Gastrocnemius medialis (tissue), 4 donors: ENCODE data around the gene JMJD1C. TPM values are rescaled to one million over a fixed set of nuclear protein-coding genes. Genes with fewer than 3 reads are reported as not detected.

Source experiments
- ATAC-seq, 2 donors: fragments of 150-250 bp; one replicate each; pipeline ENCODE4 v1.9.1; 2016
- DNase-seq, 2 donors: peaks; one replicate each; pipeline ENCODE4 v3.0.0-alpha.2; 2019
- H3K27ac ChIP-seq, 4 donors: fragments of 200-600 bp; sonication (generic); 1 replicate in 1 of 4; 2 replicates in 3 of 4; pipeline ENCODE4 v1.5.1; 2016 to 2018; ENCODE audit warnings: mild to moderate bottlenecking in 2 of 4, moderate library complexity in 1 of 4
- H3K27me3 ChIP-seq, 3 donors: fragments of 200-600 bp; sonication (generic) in 2 of 3; 1 replicate in 1 of 3; 2 replicates in 2 of 3; pipeline versions ENCODE4 v1.5.1 to v1.6.0; 2016 to 2019; ENCODE audit warnings: mild to moderate bottlenecking in 1 of 3, moderate library complexity in 1 of 3
- H3K36me3 ChIP-seq, 2 donors: fragments of 200-600 bp; sonication (generic) in 1 of 2; one replicate each; pipeline ENCODE4 v1.5.1; 2017 to 2018
- H3K4me1 ChIP-seq, 2 donors: fragments of 200-600 bp; sonication (generic) in 1 of 2; one replicate each; pipeline ENCODE4 v1.5.1; 2016 to 2017; ENCODE audit warnings: mild to moderate bottlenecking in 2 of 2
- H3K4me3 ChIP-seq, 4 donors: fragments of 200-600 bp; sonication (generic) in 3 of 4; 1 replicate in 1 of 4; 2 replicates in 3 of 4; pipeline ENCODE4 v1.5.1; 2016 to 2019; ENCODE audit warnings: mild to moderate bottlenecking in 2 of 4
- H3K9me3 ChIP-seq, 3 donors: fragments of 200-600 bp; sonication (generic) in 2 of 3; 1 replicate in 1 of 3; 2 replicates in 2 of 3; pipeline ENCODE4 v1.5.1; 2016 to 2019
- POLR2A ChIP-seq, 2 donors: fragments of 450-650 bp; IDR thresholded peaks; one replicate each; pipeline ENCODE4 v1.6.1; 2017; ENCODE audit warnings: antibody characterized with exemption in 2 of 2, mild to moderate bottlenecking in 2 of 2, moderate library complexity in 2 of 2
- in situ Hi-C, 4 donors: fragments of 200-750 bp; cut with MboI; loops; one replicate each; pipeline versions ENCODE4 v1.15.0 to v1.8.0; 2017; ENCODE audit warnings: low sequenced_read_pairs in 4 of 4
- intact Hi-C: fragments of 100-400 bp; cut with DNase I; formaldehyde crosslinking; loops from one replicate; pipeline ENCODE4 v1.15.1; 2023; ENCODE audit warnings: low total_unique reads
- total RNA-seq, 4 donors: library from RNA; depleted of rRNA; stranded (reverse); fragments of >200 nt; gene quantifications; one replicate each; pipeline versions ENCODE4 v1.1.0 to v1.2.3, GENCODE V29; 2016
- TF ChIP-seq, protein P1 (sequence below), 5 experiments: fragments of 450-650 bp in 3 of 5; fragments of 200-600 bp in 2 of 5; sonication (generic) in 2 of 5; IDR thresholded peaks in 4 of 5; conservative IDR thresholded peaks in 1 of 5; 1 replicate in 4 of 5; 2 replicates in 1 of 5; pipeline ENCODE4 v1.5.1; 2016 to 2019; ENCODE audit warnings: antibody characterized with exemption in 5 of 5, mild to moderate bottlenecking in 3 of 5, moderate library complexity in 3 of 5

JMJD1C gene
- total RNA-seq, 4 donors from 2014 or later = 22.5 to 74.1 (median 46.9) TPM

DNA sequence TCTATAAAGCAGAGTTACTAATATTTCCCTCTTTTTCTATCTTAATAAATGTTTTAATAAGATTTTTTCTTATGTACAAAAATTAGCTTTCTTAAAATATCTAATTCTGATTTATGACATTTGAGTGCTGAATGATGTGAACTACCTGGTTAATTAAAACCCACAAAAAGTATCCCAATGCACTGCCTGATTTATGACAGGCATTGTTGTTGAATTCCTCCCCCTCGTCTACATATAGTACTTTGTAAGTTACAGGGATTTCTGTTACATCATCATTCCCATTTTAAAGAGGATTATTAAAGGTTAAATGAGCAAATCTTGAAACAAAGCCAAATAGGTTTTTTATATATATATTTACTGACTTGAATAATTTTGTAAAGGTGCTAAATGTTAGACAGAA, 241.5 kb downstream of the JMJD1C start:
- Histone ChIP-seq H3K27ac (no peak overlapping the region), H3K9me3 (no peaks in the 10 kb centered on the region), H3K4me1 (peaks cover 9 to 21% of the 10 kb centered on the region in 2 donors), H3K27me3 (no peaks in the 10 kb centered on the region), H3K36me3 (no peaks in the 10 kb centered on the region), H3K4me3 (no peak overlapping the region)
- no peak for ATAC-seq
- no peak for DNase-seq
- in situ Hi-C loops = loop anchor here in 1 of 4 donors (25.0 kb wide), 2 partner anchors 238 to 488 kb away; partner anchors contain the start of gene JMJD1C
- intact Hi-C loops = no loop called here
- no peak for TF ChIP-seq POLR2A (IDR thresholded peaks at IDR 0.05)
- TF ChIP-seq, protein P1, sequence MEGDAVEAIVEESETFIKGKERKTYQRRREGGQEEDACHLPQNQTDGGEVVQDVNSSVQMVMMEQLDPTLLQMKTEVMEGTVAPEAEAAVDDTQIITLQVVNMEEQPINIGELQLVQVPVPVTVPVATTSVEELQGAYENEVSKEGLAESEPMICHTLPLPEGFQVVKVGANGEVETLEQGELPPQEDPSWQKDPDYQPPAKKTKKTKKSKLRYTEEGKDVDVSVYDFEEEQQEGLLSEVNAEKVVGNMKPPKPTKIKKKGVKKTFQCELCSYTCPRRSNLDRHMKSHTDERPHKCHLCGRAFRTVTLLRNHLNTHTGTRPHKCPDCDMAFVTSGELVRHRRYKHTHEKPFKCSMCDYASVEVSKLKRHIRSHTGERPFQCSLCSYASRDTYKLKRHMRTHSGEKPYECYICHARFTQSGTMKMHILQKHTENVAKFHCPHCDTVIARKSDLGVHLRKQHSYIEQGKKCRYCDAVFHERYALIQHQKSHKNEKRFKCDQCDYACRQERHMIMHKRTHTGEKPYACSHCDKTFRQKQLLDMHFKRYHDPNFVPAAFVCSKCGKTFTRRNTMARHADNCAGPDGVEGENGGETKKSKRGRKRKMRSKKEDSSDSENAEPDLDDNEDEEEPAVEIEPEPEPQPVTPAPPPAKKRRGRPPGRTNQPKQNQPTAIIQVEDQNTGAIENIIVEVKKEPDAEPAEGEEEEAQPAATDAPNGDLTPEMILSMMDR (IDR thresholded peaks at IDR 0.05 in 4 of 5, conservative IDR thresholded peaks at IDR 0.05 in 1 of 5) = no peak

DNA sequence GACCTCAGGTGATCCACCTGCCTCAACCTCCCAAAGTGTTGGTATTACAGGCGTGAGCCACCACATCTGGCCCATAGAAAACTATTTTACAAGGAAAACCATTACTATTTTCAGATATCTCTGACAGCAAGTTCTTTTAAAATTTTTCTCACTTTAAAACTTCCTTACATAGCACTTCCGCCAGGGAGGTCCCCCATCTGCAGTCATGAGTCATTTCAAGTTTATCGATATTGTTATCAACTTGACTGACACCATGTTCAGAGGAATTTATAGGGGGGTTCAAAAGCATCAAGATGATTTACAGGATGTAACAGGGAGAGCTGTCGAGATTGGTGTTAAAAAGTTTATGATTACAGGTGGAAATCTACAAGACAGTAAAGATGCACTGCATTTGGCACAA, 243.8 kb downstream of the JMJD1C start:
- H3K9me3 ChIP-seq = no peaks in the 10 kb centered on the region
- TF ChIP-seq POLR2A (IDR thresholded peaks at IDR 0.05) = no peak
- TF ChIP-seq, protein P1 (IDR thresholded peaks at IDR 0.05 in 4 of 5, conservative IDR thresholded peaks at IDR 0.05 in 1 of 5) = no peak
- peaks cover 0 to 24% of the 10 kb centered on the region in 2 donors for H3K4me1 ChIP-seq
- in situ Hi-C loops = loop anchor here in 1 of 4 donors (25.0 kb wide), 2 partner anchors 240 to 490 kb away; partner anchors contain the start of gene JMJD1C
- H3K36me3 ChIP-seq = no peaks in the 10 kb centered on the region
- H3K4me3 ChIP-seq = no peak overlapping the region
- no peak for DNase-seq
- no peak for ATAC-seq
- intact Hi-C loops = no loop called here
- no peaks in the 10 kb centered on the region for H3K27me3 ChIP-seq
- no peak overlapping the region for H3K27ac ChIP-seq

DNA sequence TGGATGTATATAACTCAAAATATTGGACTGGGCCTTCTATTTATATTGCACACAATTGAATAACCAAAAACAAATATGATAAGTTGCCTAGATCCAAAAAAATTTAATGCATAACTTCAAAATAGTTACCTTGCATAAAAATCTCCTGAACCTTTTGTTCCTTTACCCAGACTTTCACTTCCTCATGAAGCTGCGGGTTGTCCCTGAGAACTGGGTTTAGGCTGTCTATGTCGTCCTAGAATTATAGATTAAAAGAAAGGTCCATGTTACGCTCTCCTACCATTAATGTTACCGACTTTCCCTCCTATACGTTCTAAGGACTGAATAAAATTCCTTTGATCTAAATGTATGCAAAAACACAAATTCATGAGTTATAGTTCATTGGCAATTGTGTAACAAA, 246.0 kb downstream of the JMJD1C start:
- DNase-seq (no peak), ATAC-seq (no peak)
- no peaks in the 10 kb centered on the region for H3K27me3 ChIP-seq
- no peak overlapping the region for H3K4me3 ChIP-seq
- in situ Hi-C loops (loop anchor here in 3 of 4 donors (5.0 to 25.0 kb wide), 7 partner anchors 243 to 495 kb away; partner anchors contain the start of gene JMJD1C (in 2 of the 3)), intact Hi-C loops (loop anchor here (5.0 kb wide), 1 partner anchor 303 kb away; the partner anchor contains the start of gene REEP3)
- peaks cover 0 to 26% of the 10 kb centered on the region in 2 donors for H3K4me1 ChIP-seq
- H3K27ac ChIP-seq = peak overlapping the region in 1 of 4 donors; percentile 0
- H3K9me3 ChIP-seq = no peaks in the 10 kb centered on the region
- H3K36me3 ChIP-seq = peaks cover 0 to 1% of the 10 kb centered on the region in 2 donors
- TF ChIP-seq POLR2A (IDR thresholded peaks at IDR 0.05) = no peak
- TF ChIP-seq, protein P1 (IDR thresholded peaks at IDR 0.05 in 4 of 5, conservative IDR thresholded peaks at IDR 0.05 in 1 of 5) = no peak

DNA sequence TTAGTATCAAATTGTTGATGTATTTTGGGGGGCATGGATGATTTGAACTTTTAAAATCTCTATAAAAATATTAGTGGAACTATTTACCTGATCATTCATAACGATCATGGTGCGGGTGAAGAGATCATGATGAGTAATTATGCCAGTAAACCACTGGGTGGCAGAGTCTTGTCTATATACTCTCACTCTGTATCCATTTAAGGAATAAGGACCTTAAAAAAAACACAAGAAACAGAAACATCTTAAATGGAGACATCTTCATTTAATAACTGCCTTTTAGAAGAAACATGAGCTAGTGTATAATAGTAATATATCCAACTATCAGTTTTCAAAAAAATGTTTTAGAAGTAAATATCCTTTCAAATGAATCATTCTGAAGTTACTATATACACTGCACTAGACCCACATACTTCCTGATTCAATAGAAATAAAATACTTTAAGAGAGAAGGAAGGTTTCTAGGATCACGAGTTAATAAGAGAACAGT, 248.6 kb downstream of the JMJD1C start:
- H3K9me3 ChIP-seq = no peaks in the 10 kb centered on the region
- H3K4me1 ChIP-seq = peaks cover 0 to 26% of the 10 kb centered on the region in 2 donors
- TF ChIP-seq, protein P1 (IDR thresholded peaks at IDR 0.05 in 4 of 5, conservative IDR thresholded peaks at IDR 0.05 in 1 of 5) = peak; percentile 62 to 79 (median 67)
- no peak for TF ChIP-seq POLR2A (IDR thresholded peaks at IDR 0.05)
- intact Hi-C loops = loop anchor here (1.0 to 5.0 kb wide), 5 partner anchors 52 to 504 kb away; partner anchors contain the start of gene REEP3
- no peak overlapping the region for H3K4me3 ChIP-seq
- peak; percentile 78 to 90 for ATAC-seq
- no peaks in the 10 kb centered on the region for H3K27me3 ChIP-seq
- peak overlapping the region in 3 of 4 donors; percentile 10 to 24 (median 23) for H3K27ac ChIP-seq
- peaks cover 0 to 17% of the 10 kb centered on the region in 2 donors for H3K36me3 ChIP-seq
- no peak for DNase-seq
- in situ Hi-C loops = loop anchor here in 3 of 4 donors (5.0 to 25.0 kb wide), 7 partner anchors 245 to 498 kb away; partner anchors contain the start of gene JMJD1C (in 2 of the 3)
